ENCODE data around the gene RNU1-4.

DNA sequence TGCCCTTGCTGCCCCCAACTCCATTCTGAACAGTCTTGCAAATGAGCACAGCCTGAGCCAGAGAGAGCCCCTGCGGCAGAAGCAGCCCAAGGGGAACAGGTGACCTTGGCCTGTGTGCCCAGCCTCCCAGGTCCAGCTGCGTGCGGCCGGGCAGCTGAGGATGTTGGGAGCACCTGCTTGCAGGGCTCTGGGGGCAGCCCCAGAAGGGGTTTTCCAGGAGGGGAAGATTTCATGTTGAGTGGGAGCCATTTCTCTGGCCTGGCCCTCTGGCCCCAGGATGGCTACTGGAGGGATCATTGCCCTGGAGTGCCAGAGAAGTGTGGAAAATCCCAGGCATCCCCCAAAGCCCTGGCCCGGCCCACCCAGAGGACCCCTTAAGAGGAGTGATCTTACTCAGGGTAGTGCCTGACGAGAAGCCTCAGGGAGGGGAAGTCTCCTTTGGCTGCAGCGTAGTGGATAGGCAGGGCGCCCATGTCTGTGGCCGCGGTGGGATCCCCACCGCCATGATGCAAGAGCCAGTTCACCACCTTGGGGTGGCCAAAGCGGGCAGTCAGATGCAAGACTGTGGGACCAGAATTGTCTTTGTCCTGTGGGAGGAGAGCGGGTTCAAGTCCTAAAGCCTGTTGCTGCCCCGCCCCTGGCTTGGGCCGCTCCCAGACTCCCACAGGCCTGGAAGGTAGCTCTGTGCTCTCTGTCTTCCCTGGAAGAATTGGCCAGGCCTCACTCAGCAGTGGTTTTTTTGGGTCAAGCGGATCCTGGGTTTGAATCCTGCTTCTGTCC lies 20.6 kb upstream of the RNU1-4 start:
- TF ChIP-seq, protein P1, sequence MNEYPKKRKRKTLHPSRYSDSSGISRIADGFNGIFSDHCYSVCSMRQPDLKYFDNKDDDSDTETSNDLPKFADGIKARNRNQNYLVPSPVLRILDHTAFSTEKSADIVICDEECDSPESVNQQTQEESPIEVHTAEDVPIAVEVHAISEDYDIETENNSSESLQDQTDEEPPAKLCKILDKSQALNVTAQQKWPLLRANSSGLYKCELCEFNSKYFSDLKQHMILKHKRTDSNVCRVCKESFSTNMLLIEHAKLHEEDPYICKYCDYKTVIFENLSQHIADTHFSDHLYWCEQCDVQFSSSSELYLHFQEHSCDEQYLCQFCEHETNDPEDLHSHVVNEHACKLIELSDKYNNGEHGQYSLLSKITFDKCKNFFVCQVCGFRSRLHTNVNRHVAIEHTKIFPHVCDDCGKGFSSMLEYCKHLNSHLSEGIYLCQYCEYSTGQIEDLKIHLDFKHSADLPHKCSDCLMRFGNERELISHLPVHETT (CRISPR knock-in tag; conservative IDR thresholded peaks at IDR 0.05), result no peak
- TF ChIP-seq ZNF24 (IDR thresholded peaks at IDR 0.05), result no peak
